VCaP (cell line): Measurements from ENCODE around the gene NARS2.
"Not testable (repeated sequence)": the region's sequence is repeated elsewhere in the genome, so short reads cannot be mapped to it uniquely, and the experiment has no call there.

Experiments
- H3K27ac ChIP-seq: fragments of 450-650 bp; 2 replicates; pipeline ENCODE4 v1.5.1; 2017
- TF ChIP-seq, protein P1 (sequence below): fragments of 450-650 bp; conservative IDR thresholded peaks from 2 replicates; pipeline ENCODE4 v1.5.1; 2017; ENCODE audit warnings: mild to moderate bottlenecking, moderate library complexity

The NARS2 gene

DNA sequence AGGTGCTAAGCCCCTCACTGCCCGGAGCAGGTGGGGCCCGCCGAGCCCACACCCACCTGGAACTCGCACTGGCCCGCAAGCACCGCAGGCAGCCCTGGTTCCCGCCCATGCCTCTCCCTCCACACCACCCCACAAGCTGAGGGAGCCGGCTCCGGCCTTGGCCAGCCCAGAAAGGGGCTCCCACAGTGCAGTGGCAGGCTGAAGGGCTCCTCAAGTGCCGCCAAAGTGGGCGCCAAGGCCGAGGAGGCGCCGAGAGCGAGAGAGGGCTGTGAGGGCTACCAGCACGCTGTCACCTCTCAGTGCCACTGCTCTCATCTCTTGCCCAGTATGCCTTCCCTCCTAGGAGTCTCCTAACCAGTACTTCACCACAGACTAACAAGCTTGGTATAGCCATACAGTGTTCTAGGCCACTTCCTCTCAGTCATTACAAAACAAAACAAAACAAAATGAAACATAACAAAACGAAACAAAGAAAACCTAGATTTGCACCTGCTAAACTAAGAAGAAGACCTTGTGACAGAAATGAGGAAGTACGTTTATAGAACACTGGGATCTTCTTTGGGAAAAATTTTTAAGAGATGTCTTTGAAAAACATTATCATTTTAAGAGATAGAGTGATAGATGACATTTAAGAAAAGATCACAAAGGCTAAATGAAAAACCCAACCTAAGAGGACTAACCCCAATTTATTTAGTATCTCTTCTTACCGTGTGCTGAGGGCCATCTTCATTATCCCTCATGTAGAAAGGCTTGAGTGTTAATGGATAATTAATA is 109.3 kb downstream of the NARS2 start:
- H3K27ac ChIP-seq = no peak overlapping the region
- TF ChIP-seq, protein P1, sequence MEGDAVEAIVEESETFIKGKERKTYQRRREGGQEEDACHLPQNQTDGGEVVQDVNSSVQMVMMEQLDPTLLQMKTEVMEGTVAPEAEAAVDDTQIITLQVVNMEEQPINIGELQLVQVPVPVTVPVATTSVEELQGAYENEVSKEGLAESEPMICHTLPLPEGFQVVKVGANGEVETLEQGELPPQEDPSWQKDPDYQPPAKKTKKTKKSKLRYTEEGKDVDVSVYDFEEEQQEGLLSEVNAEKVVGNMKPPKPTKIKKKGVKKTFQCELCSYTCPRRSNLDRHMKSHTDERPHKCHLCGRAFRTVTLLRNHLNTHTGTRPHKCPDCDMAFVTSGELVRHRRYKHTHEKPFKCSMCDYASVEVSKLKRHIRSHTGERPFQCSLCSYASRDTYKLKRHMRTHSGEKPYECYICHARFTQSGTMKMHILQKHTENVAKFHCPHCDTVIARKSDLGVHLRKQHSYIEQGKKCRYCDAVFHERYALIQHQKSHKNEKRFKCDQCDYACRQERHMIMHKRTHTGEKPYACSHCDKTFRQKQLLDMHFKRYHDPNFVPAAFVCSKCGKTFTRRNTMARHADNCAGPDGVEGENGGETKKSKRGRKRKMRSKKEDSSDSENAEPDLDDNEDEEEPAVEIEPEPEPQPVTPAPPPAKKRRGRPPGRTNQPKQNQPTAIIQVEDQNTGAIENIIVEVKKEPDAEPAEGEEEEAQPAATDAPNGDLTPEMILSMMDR = no peak

DNA sequence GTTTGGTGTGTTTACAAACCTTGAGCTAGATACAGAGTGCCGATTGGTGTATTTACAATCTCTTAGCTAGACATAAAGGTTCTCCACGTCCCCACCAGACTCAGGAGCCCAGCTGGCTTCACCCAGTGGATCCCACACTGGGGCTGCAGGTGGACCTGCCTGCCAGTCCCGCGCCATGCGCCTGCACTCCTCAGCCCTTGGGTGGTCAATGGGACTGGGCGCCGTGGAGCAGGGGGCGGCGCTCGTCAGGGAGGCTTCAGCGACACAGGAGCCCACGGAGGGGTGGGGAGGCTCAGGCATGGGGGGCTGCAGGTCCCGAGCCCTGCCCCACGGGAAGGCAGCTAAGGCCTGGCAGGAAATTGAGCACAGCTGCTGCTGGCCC is 109.9 kb downstream of the NARS2 start:
- not testable (repeated sequence) for H3K27ac ChIP-seq

DNA sequence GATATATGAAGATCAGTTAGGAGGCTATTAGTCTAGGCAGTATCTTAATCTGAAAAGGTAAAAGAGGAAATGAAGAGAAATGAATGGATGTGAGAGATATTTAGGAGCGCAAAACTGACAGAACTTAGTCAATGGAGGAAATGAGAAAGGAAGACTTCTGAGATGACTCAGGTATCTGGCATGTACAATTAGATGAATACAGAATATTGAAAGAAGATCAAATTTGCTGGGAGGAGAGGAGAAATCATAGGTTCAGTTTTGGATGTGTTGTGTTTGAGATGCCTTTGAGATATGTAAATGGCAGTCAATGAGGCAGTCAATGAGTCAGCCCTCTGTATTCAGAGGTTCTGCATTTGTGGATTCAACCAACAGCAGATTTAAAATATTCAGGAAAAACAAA is 114.2 kb downstream of the NARS2 start:
- TF ChIP-seq, protein P1 = no peak
- no peak overlapping the region for H3K27ac ChIP-seq

DNA sequence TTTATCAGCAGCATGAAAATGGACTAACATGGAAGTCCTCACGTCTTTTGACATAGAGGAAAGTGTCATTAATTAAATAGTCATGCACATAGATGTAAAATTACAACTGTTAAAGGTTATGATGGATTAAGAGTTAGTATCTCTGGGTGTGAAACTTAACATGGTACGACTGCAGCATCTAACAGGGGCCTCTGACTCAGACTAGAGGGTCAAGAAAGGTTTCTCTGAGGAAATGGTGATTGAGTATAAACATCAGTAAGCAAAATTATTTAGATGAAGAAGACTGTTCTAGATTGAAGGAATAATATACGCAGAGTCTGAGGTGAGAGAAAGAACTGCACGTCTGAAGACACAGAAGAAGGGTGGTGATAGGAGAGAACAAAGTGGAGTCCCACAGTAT is 114.9 kb downstream of the NARS2 start:
- TF ChIP-seq, protein P1 = no peak
- H3K27ac ChIP-seq = no peak overlapping the region

DNA sequence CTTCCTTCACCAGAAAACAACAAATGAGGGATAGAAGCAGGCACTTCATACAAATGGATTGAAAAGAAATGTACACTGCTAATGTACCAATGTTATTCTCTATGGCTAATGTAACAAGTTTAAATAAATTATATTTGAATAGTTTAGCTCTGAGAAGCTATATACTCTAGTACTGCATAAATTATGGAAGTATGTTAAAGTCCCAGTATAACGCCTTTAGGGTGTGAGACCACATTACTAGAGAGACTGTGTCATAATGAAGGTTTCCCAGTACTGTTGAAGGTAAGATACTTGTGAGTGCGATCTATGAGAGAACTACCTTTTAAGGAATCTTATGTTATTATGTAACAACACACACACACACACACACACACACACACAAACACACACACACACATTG is 117.2 kb downstream of the NARS2 start:
- no peak overlapping the region for H3K27ac ChIP-seq

DNA sequence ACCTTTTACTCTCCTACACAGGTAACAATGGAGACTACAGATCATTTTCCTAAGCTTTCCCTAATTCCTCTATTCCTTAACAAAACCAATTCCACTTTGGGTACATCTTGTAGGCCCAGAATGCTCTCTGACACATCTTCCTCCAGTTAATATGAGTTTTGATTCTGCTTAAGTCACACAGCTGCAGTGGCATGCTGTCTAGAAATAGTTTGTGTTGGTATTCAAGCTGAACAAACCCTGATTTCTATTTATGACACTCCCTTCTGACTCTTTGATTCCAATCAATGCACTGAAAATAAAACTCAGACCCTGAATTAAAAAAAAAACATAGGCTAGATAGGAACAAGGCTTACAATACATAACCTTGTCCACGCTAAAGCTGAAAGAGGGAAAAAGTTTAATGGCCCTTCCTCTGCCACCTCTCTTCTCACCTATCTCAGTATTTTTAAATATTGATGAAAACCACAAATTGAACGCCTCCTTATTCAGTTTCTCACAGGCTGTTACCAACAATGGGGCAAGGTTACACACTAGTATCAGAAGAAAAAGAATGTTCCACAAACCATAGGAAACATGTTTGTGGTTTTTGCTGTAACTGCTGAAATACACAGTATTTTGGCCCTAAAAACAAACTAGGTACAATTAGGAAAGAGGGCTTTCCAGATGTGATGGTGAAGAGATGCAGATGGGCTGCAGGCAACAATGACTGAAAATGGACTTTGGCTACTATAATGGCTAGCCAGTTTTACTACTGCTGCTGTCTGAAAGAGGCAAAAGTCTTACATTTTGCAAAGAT is 121.3 kb downstream of the NARS2 start:
- TF ChIP-seq, protein P1 = no peak

More for the DNA sequence above, 117.2 kb downstream of the NARS2 start:
- TF ChIP-seq, protein P1 = no peak

DNA sequence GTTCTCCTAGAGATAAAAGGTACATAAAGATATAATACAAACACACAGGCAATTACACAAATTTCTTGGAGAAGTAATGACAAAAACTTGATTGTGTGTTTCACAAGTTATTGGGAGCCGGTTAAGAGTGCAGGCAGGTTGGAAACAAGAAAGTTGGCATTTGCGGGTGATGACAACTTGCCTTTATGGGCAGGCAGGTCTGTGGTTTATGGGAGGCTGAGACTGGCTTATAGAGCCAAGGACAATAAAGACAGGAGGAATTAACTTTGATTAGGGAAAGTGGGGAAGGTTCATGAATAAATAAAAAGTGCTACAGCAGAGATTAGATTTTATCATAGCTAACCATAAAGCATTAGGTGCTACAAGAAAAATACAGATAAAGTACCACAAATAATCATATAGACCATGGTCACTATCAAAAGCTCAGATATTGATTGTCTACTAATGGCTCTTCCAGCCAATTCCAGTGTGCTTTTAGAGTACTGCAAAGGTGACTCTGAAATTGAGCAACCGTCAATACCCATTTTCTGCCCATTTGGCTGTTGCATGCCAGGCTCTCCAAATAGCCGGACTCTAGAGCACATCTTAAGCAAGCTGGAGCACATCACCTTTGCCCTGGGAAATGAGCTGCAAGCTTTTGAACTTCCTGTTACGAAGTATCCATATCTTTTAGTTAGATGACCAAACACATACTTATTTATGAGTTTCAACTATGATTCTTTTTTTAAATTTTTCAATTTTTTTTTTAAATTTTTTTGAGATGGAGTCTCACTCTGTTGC is 123.1 kb downstream of the NARS2 start:
- TF ChIP-seq, protein P1 = no peak
- H3K27ac ChIP-seq = no peak overlapping the region

More for the DNA sequence above, 121.3 kb downstream of the NARS2 start:
- H3K27ac ChIP-seq = no peak overlapping the region
